OCI-LY1 (cell line): ENCODE measurements around the gene OR9A4.

Experiments
- CTCF ChIP-seq: fragments of 200-600 bp; sonication (generic), shearing (Covaris generic); IDR thresholded peaks from 2 replicates; pipeline ENCODE4 v1.5.1; 2017; ENCODE audit warnings: mild to moderate bottlenecking, antibody characterized with exemption, low read length, moderate library complexity, mixed read lengths
- EZH2 ChIP-seq: fragments of 200-600 bp; sonication (generic), shearing (Covaris generic); IDR thresholded peaks from 2 replicates; pipeline ENCODE4 v1.8.0; 2017; ENCODE audit warnings: borderline replicate concordance, mixed run types, mild to moderate bottlenecking, antibody characterized with exemption, low read length, moderate library complexity, mixed read lengths

GRCh38 chr7:141930211-141930610, 14.0 kb downstream of the OR9A4 start:
- TF ChIP-seq EZH2 (no peak), CTCF (no peak)
